Measurements from ENCODE around the gene SLC1A4.
"Not testable (repeated sequence)": the region's sequence is repeated elsewhere in the genome, so short reads cannot be mapped to it uniquely, and the experiment has no call there.

SLC1A4 gene

DNA sequence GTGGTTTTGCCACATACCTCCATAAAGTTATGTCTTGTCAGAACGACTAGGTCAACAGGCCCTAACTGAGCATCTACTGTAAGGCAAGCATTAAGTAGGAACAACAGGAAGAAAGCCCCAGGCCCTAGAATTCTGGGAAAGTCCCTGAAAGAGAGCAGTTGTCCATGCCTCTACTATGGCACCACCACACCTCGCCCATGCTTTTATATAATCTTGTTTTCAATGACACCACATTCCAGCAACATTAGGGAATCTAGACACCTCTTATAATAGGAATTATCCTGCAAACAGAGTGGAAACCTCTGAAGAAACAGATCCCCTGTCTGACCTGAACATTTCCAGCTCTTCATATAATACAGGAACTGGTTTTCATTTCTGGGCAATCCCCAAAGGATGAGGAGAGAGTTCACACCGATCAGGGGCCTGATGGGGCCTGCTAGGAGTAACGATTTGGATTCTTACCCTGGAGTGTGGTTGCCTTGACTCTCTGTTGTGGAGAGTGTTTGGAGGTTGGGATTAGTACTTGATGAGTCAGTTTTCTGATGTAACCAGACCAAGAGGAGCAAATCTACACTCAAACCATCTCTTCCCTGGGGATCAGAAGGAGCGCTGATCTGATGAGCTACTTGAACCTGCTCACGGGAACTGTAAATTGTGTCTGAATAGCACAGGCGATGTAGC is 35.1 kb downstream of the SLC1A4 start:
- in situ Hi-C loops (cut with HindIII; ENCODE audit: low sequenced_read_pairs) = no loop called here

GRCh38 chr2:65025453-65026123 is 36.4 kb downstream of the SLC1A4 start:
- in situ Hi-C loops (cut with HindIII; ENCODE audit: low sequenced_read_pairs) = no loop called here

- in situ Hi-C loops (cut with HindIII; ENCODE audit: low sequenced_read_pairs) = no loop called here
Measured at GRCh38 chr2:65026154-65026553, 37.0 kb downstream of the SLC1A4 start.

DNA sequence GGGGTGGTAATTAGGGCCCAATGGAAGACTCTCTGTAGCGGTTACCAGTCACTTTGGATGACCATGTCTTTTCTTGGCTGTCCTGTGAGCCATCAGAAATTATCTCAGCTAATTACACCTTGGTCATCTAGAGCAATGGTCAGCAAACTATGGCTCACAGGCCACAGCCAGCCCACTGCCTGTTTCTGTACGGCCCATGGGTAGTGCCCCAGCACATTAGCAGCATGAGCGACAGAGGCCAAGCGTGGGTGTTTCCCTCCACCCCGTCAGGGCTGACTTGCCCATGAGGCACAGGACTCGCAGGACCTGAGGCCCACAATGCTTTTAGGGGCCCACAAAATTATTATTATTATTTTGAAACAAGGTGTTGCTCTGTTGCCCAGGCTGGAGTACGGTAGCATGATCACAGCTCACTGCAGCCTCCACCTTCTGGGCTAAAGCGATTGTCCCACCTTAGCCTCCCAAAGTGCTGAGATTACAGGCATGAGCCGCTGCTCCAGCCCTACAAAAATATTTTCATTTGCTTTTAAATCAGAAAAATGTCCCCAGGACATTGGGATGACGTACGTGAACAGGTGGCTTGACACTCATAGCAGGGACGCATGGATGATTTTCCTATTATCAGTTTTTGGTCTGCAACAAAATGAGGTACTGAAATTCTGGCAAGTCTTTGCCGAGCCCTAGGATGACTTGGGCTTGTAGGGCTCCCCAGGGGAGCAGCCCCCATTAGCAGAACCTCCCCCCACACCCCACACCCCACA is 37.7 kb downstream of the SLC1A4 start:
- in situ Hi-C loops (cut with HindIII; ENCODE audit: low sequenced_read_pairs) = no loop called here

DNA sequence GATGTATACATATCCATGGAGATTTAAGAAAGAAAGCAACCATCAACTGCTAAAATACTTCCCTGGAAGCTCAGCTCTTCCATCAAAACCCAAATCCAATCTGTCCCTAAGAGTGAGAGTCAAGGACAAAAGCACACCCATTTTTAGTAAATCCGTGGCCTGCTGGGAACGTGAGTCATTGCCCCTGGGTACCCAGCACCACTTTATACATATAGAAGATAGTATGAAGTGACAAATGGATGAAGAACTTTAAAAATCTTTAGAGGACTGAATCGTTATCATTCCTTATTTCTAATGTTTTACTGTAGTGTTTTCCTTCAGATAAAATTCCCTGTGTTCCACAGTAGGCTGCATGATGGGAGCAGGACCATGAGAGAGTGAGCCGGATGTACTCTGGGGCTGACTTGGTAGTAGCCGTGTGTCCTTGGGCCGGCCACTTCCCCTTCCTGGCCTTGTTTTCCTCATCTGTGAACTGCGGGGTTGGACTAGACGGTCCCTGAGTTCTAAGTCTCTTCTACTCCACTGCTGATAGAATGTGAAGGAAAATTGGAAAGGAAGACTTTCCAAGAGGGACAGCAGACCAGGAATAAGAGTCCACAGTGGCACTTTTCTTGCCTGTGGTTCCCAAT is 38.5 kb downstream of the SLC1A4 start:
- in situ Hi-C loops (cut with HindIII; ENCODE audit: low sequenced_read_pairs) = no loop called here

DNA sequence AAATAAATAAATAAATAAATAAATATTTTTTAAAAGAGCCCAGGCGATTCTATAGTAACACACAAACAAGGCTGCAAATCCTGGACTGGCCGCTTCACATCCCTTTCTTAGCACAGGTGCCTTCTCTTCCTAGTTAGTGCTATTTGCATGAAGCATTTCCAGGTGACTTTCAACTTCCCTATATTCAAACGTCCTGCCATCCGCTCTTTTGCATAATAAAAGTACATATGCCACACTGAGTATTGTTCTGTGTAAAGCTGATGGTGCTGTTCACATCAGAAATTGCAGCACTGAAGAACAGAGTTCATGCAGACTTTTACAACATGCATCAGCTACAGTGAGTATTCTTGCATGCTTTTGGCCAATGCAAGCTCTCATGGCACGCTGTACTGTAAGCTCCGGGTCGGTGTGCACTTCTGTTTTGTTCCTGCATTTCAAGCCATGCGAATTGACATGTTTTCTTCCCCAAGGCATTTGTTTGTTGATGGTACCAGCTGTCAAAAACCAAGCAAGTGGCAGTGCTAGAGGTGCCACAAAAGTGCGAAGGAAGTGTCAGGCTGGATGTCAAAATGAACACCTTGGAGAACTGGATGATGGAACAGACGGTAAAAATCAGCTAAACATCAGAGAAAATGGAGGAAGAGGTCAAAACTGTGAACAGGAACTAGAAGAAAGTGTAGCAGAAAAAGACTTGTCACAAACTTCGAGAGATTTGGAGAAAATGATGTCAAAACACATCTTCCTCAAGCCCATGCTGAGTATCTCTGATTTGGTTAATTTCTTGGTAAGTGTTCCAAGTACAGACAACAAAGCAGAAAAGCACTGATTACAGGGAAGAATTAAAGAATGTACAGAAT is 41.5 kb downstream of the SLC1A4 start:
- in situ Hi-C loops (cut with HindIII; ENCODE audit: low sequenced_read_pairs) = no loop called here

- in situ Hi-C loops (cut with HindIII; ENCODE audit: low sequenced_read_pairs) = no loop called here
Measured at GRCh38 chr2:65031341-65032018, 42.3 kb downstream of the SLC1A4 start.

- in situ Hi-C loops (cut with HindIII; ENCODE audit: low sequenced_read_pairs) = no loop called here
Measured at GRCh38 chr2:65032019-65032975, 43.1 kb downstream of the SLC1A4 start.

- in situ Hi-C loops (cut with HindIII; ENCODE audit: low sequenced_read_pairs) = no loop called here
Measured at GRCh38 chr2:65033178-65033577, 44.0 kb downstream of the SLC1A4 start.

DNA sequence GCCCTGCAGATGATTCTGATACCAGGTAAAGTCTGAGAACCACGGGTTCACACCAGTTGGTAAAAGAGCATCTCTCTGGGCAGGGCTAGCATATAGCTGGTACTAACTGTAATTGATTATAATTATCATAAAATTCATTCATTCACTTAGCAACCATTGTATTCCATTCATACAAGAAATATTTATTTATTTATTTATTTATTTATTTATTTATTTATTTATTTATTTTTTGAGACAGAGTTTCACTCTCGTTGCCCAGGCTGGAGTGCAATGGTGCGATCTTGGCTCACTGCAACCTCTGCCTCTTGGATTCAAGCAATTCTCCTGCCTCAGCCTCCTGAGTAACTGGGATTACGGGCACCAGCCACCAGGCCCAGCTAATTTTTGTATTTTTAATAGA is 44.5 kb downstream of the SLC1A4 start:
- in situ Hi-C loops (cut with HindIII; ENCODE audit: low sequenced_read_pairs) = not testable (repeated sequence)

GRCh38 chr2:65035351-65035943 is 46.2 kb downstream of the SLC1A4 start:
- in situ Hi-C loops (cut with HindIII; ENCODE audit: low sequenced_read_pairs) = loop anchor here (5.0 kb wide), 1 partner anchor 93 kb away; no protein-coding TSS in a partner anchor

DNA sequence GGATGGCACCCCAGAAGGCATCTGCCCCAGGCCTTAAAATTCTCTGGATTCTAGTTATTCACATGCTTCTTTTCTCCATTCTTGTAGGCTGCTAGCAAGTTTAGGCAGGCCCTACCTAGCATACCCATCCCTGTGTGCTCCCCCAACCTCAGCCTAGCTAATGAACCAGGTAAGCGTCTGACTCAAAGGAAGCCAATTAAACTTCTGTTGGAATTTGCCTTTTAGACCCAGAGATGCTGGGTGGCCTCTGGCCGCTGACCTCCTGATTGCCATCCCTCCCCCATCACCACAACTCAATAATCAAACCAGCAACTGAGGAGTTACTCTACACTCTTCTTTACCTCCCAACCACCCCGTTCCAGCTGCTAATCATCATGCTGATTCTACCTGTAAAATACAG is 48.0 kb downstream of the SLC1A4 start:
- in situ Hi-C loops (cut with HindIII; ENCODE audit: low sequenced_read_pairs) = loop anchor here (5.0 kb wide), 1 partner anchor 95 kb away; no protein-coding TSS in a partner anchor

GRCh38 chr2:65039640-65040039 is 50.4 kb downstream of the SLC1A4 start:
- in situ Hi-C loops (cut with HindIII; ENCODE audit: low sequenced_read_pairs) = loop anchor here (5.0 kb wide), 1 partner anchor 97 kb away; no protein-coding TSS in a partner anchor

DNA sequence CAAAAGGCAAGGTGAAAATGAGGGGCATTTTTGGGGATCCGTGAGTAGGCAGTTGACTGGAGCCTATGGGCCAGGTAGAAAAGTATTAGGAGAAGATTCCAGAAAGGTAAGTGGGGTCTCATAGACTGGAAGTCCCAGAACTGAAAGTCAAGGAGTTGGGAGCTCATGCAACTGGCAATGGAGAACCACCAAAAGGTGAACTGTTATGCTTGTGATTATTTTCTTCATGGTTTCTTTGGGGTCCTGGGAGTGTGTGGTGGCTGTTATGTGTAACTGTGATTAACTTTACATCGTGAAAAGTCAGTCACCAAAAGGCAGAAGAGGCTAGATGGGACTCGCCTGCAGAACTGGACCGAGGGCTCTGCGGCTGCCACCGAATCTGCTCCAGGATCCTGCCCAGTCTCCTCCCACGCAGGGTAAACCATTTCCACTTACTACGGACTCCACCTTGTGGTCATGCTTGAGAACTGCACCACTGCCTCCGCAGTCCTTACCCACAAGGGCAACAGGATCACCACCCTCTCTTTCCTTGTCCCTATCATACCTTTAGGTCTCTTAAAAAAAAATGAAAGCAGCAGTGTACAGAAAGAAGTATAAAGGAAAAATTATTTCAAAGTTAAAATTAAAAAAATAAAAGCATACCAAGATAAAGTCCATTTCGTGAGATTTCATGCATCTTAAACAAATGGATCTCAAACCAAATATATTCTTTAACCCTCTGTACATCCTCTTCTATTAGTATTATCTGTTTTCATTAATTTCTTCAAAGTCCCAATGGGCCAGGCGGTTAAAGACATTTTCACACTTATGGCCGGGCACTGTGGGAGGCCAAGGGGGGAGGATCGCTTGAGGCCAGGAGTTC is 51.4 kb downstream of the SLC1A4 start:
- in situ Hi-C loops (cut with HindIII; ENCODE audit: low sequenced_read_pairs) = no loop called here

DNA sequence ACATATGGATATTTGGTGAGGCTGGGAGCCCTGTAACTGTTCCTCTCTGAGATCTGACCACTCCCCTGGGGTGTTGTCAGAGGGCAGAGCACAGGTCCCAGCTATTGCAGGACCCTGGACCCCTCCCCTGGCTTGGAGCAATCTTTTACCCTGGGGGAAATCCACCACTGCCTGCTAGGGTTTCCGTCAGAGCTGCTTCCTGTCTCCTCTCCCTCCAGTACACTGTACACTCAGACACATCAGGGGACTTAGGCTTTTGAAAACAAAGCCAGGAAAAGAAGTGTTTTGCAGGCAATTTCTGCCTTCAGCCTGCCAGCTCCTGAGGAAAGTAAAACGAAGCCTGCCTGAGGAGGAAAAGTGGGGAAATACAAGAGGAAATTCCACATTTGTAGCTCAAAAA is 53.8 kb downstream of the SLC1A4 start:
- in situ Hi-C loops (cut with HindIII; ENCODE audit: low sequenced_read_pairs) = no loop called here

DNA sequence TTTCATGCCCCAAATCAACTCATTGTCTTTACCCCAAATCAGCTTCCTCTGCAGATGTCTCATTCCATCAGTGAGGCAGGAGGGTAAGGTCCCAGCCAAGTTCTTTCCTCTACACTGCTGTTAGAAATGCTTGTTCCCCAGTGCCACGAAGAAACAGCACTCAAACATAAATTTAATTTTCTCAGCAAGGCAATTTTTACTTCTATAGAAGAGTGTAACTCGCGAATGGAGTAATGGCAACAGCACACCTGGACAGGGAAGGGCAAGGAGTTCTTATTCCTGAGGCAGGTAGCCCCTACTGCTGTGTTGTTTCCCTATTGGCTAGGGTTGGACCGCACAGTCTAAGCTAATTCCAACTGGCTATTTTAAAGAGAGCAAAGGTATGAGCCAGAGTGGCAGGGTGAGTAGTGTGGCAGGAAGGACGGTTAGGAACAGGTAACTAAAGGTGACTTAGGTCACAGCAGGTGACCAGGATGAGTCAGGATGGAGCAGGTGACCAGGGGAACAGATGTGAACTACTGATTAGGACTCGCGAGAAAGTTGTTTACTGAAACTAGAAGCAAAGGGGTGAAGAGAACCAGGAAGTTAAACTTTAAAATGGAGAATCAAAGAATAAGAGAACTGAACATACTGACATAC is 55.0 kb downstream of the SLC1A4 start:
- in situ Hi-C loops (cut with HindIII; ENCODE audit: low sequenced_read_pairs) = no loop called here

DNA sequence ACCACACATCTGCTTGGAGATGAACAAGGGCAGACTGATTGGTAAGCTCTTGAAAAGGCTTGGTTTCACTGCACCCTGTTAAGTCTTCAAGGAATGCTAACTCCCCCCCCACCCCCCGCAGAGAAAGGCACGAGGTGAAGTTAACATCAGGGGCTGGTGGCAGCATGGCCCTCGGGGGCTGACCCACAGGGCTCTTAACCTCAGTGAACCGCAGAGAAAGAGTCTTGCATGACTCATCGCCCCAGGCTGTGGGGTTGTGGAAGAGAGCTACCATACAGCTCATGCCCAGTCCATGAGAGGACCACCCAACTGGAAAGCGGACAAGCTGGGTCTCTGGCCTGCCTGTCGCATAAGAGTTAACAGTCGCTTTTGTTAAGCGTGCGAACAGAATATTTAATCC is 56.5 kb downstream of the SLC1A4 start:
- in situ Hi-C loops (cut with HindIII; ENCODE audit: low sequenced_read_pairs) = no loop called here
